GM12878 (cell line): Measurements from ENCODE around the gene RPS6KA2.

Experiments used
- BCLAF1 ChIP-seq: fragments of 450-650 bp; IDR thresholded peaks from 2 replicates; pipeline ENCODE4 v1.6.1; 2017; ENCODE audit warnings: antibody characterized with exemption, mild to moderate bottlenecking, moderate library complexity
- CHD2 ChIP-seq: IDR thresholded peaks from 2 replicates; pipeline ENCODE4 v1.6.1; 2011; ENCODE audit warnings: low read depth, low read length, improper control_type of control experiment, borderline replicate concordance
- CTCF ChIP-seq, 3 experiments: IDR thresholded peaks in 2 of 3; conservative IDR thresholded peaks in 1 of 3; 2 replicates each; pipeline ENCODE4 v1.5.1; 2011; ENCODE audit warnings: low read depth in 3 of 3, low read length in 3 of 3, mild to moderate bottlenecking in 3 of 3, control low read depth in 2 of 3, moderate library complexity in 2 of 3, inconsistent platforms in 1 of 3, mixed read lengths in 1 of 3; ENCODE audit not compliant: control insufficient read depth in 2 of 3, insufficient read depth in 1 of 3; ENCODE audit errors: extremely low read depth in 1 of 3
- EP300 ChIP-seq, 2 experiments: fragments of 150-350 bp in 1 of 2; IDR thresholded peaks; 2 replicates each; pipeline ENCODE4 v1.6.1; 2011 to 2012; ENCODE audit warnings: low read depth in 2 of 2, low read length in 2 of 2, borderline replicate concordance in 1 of 2, improper control_type of control experiment in 1 of 2, inconsistent platforms in 1 of 2; ENCODE audit not compliant: control insufficient read depth in 1 of 2
- FOXK2 ChIP-seq: fragments of 450-650 bp; IDR thresholded peaks from 2 replicates; pipeline ENCODE4 v1.6.1; 2017; ENCODE audit warnings: mild to moderate bottlenecking, moderate library complexity
- IKZF1 ChIP-seq: fragments of 450-650 bp; conservative IDR thresholded peaks from 2 replicates; pipeline ENCODE4 v1.6.1; 2017; ENCODE audit warnings: antibody characterized with exemption, mild to moderate bottlenecking
- JUNB ChIP-seq: IDR thresholded peaks from 2 replicates; pipeline ENCODE4 v1.6.1; 2016; ENCODE audit warnings: antibody characterized with exemption, mild to moderate bottlenecking
- MAX ChIP-seq: IDR thresholded peaks from 2 replicates; pipeline ENCODE4 v1.6.1; 2012; ENCODE audit warnings: low read depth, low read length, improper control_type of control experiment
- POLR2A ChIP-seq: IDR thresholded peaks from 2 replicates; pipeline ENCODE4 v1.6.1; 2011; ENCODE audit warnings: low read depth, mild to moderate bottlenecking, low read length
- POLR2AphosphoS5 ChIP-seq: IDR thresholded peaks from 2 replicates; pipeline ENCODE4 v1.6.1; 2011; ENCODE audit warnings: mild to moderate bottlenecking, low read length, inconsistent platforms
- POU2F2 ChIP-seq: IDR thresholded peaks from 3 replicates; pipeline ENCODE4 v1.6.1; 2011; ENCODE audit warnings: low read depth, mild to moderate bottlenecking, low read length, borderline replicate concordance
- RELA ChIP-seq: fragments of 450-650 bp; IDR thresholded peaks from 2 replicates; pipeline ENCODE4 v1.8.0; 2014; ENCODE audit warnings: borderline replicate concordance; ENCODE audit not compliant: partially characterized antibody
- SUPT20H ChIP-seq: IDR thresholded peaks from 2 replicates; pipeline ENCODE4 v1.6.1; 2011; ENCODE audit warnings: low read depth, mild to moderate bottlenecking, low read length, moderate library complexity, borderline replicate concordance; ENCODE audit not compliant: control insufficient read depth

- TF ChIP-seq CTCF (IDR thresholded peaks at IDR 0.05 in 2 of 3, conservative IDR thresholded peaks at IDR 0.05 in 1 of 3; ENCODE audit: control insufficient read depth in 2 of 3, extremely low read depth in 1 of 3, insufficient read depth in 1 of 3, low read depth in 3 of 3, low read length in 3 of 3) (no peak), SUPT20H (no peak), POLR2A (no peak), FOXK2 (no peak), JUNB (no peak), IKZF1 (no peak), BCLAF1 (no peak), MAX (no peak), POU2F2 (no peak), EP300 (IDR thresholded peaks at IDR 0.05; ENCODE audit: borderline replicate concordance in 1 of 2, control insufficient read depth in 1 of 2, low read depth in 2 of 2, low read length in 2 of 2) (no peak), RELA (no peak), CHD2 (no peak), POLR2AphosphoS5 (no peak)
Observed at GRCh38 chr6:166461821-166462460, 165.1 kb downstream of the RPS6KA2 start.
